HG03025 (cell line): ENCODE data around the gene AGAP1.

Source experiments
- ATAC-seq: cut with Tn5 transposase; IDR thresholded peaks from one replicate; pipeline ENCODE4 v1.9.1; 2021; ENCODE audit warnings: mild to moderate bottlenecking, moderate library complexity; ENCODE audit not compliant: unreplicated experiment, low FRiP score

The AGAP1 gene

DNA sequence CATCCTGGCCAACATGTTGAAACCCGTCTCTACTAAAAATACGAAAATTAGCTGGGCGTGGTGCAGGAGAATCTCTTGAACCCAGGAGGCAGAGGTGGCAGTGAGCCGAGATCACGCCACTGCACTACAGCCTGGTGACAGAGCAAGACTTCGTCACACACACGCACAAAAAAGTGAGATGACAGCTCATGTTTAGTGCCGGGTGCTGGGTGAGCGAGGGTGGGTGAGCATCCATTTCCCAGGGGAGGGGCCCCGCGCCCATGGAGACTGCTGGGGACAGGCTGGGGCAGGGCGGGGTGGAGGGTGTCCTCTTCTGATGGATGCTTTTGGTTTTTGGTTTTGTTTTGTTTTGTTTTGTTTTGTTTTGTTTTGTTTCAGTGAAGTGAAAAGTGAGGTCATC lies 467.9 kb downstream of the AGAP1 start:
- ATAC-seq, result no peak

DNA sequence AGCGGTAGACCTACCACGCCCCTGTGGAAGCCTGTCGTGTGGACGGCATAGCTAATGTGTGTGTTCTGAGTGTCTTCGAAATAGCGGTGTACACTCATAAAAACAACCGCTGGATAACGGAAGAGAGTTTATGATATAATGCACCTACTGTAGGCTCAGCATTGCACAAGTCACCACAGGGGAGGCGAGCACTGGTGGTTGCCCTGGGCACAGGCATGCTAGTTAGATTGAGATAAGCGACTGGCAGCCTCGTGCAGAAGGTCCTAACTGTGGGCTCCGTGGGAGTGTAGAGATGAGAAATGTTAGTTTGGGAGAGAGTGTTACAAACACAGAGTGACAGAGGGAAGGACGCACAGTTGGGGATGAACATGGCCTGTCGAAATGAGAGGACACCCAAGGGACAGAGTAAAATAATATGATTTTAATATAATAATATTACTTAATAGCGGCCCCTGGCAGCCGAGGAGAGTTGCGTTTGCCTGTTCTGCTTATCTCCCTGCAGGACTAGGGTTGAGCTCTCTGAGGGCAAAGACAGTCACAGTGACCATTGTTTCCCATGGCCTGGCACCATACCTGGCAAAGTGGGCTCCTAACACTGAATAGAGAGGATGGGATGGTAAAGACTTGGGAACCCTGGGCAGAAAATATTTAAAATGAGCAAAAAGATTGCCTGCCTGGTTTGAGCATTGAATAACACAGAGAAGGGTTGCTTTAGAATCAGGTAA lies 470.2 kb downstream of the AGAP1 start:
- ATAC-seq, result no peak

DNA sequence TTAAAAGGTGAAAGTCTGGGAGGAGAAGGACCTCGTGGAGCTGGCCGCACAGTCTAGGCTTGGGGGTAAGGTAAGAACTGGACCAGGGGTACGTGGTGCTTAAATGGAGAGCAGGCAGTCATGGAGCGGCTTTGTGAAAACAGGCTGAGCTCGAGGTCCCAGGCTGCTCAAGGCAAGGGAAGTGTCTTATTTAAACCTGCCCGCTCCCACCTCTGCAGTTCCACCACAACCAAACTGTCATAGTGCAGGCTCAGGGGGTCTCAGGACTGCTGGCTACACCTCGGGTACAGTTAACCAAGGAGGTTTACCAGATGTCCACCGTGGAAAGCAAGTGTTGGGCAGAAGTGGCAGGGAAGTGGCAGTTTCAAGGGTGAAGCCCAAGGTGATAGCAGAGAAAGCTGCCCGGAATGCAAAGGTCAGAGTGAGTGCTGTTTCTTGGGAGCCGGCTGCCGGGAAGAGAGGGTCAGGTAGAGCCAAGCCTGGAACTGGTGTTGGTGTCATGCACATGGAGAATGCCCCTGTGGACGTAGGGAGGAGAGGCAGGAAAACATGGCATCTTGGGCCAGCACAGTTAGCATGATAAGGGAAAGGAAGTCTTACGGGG lies 471.0 kb downstream of the AGAP1 start:
- ATAC-seq, result no peak

DNA sequence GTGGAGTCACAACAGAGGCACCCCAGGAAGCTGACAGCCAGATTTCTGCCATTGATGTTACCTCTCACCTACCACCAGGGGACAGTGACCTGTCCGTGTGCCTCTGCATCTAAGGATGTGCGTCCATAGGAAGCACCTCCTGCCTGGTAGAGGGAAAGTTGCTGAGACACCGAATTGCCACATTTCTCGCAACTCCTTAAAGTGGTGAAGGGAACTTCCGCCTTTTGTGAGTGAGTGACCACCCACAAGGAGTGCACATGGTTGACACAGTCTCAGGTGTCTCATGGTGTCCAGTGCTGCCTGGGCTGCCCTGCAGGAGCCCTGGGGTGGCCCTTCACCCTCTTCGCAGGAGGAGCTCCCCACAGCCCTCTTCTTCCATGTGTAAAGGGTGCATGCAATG lies 472.6 kb downstream of the AGAP1 start:
- no peak for ATAC-seq

GRCh38 chr2:235966932-235967757 lies 473.3 kb downstream of the AGAP1 start:
- ATAC-seq, result no peak

DNA sequence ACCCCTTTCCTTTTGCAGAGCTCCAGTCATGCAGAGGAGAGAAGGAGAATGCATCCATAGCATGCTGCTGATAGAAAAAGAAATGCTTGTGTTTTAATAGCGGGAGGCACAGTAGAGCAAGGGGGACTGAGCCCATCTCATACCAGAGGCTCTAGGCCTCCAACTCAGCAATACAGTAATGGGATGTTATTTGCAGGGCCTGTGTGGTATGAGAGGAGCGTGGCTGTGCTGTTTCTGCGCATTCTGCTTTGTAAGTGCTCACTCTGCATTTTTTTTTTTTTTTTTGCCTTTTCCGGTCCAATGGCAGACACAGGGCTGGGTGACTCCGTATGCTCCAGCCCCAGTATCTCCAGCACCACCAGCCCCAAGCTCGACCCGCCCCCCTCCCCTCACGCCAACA lies 474.3 kb downstream of the AGAP1 start:
- ATAC-seq, result no peak

- no peak for ATAC-seq
Measured at GRCh38 chr2:235968616-235969324, 474.9 kb downstream of the AGAP1 start.

DNA sequence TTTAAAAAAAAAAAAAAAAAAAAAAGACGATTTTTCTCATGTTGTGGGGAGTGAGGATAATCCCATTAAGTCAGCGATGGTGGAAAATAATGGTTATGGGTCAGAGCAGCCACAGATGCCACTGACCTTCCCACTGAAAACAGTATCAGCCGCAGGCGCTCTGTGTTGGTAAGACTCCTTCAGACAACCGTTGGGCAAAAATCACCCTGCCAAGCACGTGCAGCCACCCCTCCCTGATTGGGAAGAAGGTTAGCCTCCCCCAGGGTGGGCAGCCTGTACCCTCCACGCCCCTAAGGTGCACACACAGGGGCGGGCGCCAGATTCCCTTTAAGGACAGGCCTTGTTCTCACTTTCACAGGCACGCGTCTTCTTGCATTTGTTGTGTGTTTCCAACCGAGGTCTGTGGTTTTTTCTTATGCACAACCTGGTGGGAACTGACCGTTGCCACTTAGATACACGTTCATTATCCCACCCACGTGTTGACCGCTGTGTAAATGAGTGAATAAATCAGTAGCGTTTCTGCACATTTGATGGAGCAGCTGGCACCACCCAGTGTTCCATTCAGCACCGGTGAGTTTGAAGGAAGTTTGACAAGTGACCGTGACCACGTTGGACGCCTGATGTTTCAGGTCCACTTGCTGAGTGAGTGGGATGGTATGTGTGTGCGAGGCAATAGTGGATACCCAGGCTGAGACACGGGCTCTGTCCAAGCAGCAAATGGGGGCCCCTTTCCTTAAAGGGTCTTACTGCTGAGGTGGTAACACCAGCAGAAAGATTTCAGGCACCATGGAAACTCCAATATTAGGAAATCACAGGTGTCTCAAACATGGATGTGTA lies 476.6 kb downstream of the AGAP1 start:
- no peak for ATAC-seq

DNA sequence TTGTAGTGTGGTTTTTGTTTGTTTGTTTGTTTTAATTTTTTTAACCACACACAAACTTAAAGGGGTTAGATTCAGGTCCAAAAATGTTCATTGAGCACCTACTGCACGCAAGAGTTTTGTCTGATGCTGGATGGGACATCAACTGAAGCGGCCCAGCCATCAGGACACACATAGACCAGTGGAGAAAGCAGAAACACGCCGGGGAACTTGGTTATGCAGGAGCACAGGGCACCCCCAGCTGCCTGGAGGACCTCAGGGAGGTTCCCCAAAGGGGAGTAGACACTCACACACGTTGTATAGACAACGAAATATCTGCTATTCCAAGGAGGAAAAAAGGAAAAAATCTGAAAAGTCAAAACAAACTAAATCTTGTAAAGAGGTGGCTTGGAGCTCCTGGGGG lies 482.7 kb downstream of the AGAP1 start:
- ATAC-seq, result no peak

- ATAC-seq, result no peak
Measured at GRCh38 chr2:235976956-235977355, 483.1 kb downstream of the AGAP1 start.

- ATAC-seq, result no peak
Measured at GRCh38 chr2:235977445-235977844, 483.6 kb downstream of the AGAP1 start.

- no peak for ATAC-seq
Measured at GRCh38 chr2:235978022-235978421, 484.2 kb downstream of the AGAP1 start.

GRCh38 chr2:235979037-235979436 lies 485.2 kb downstream of the AGAP1 start:
- ATAC-seq, result no peak

GRCh38 chr2:235979753-235980435 lies 486.1 kb downstream of the AGAP1 start:
- no peak for ATAC-seq

GRCh38 chr2:235981631-235982030 lies 487.8 kb downstream of the AGAP1 start:
- ATAC-seq, result no peak

- no peak for ATAC-seq
Measured at GRCh38 chr2:235983016-235983415, 489.2 kb downstream of the AGAP1 start.

- no peak for ATAC-seq
Measured at GRCh38 chr2:235984552-235984951, 490.7 kb downstream of the AGAP1 start.

GRCh38 chr2:235986361-235986760 lies 492.5 kb downstream of the AGAP1 start:
- ATAC-seq, result no peak

DNA sequence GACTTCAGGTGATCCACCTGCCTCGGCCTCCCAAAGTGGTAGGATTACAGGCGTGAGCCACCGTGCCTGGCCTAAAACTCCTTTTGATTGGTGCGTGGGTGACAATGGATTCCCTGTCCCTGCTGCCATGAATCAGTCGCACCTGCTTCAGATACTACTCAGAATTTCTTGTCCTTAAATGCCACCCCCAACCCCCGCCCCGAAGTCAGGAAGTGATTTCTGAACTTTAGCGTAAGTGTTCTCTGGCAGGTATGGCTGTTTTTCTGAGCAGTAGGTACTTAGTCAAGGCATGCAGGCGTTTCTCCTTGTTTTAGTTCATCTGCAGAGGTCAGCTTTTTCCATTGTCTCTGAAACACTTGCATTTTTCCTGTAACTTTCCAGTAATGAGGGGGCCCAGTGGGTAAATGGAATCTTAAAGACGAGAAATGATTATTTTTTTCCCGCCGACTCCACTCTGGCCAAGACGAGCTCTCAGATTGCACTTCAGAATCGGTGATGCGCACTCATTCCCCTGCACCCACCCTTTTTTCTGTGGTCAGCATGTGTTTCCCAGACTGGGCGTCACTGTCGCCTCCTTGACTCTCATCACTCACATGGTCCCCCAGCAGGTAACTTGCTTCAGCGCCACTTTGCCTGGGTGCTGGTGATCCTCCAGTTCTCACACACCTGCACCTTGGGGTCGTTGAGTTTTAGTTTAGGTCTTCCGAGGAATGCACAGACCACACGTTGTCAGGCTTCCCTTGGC lies 494.6 kb downstream of the AGAP1 start:
- ATAC-seq, result no peak
